MCF 10A (cell line): ENCODE measurements around the gene LRRFIP1. TPM values are rescaled to one million over a fixed set of nuclear protein-coding genes. Genes with fewer than 3 reads are reported as not detected.

Experiments
- BruUV-seq: library from RNA; stranded (reverse); fragments of 400-500 nt; replicated peaks from 2 replicates; lab custom pipeline; 2021; lab: Mats Ljungman, UMichigan
- CTCF ChIA-PET: fragments of 300-600 bp; sonication (Branson Sonifier 250); formaldehyde crosslinking; extraction: SDS; loops from one replicate; lab custom pipeline; 2021; ENCODE audit warnings: antibody characterized with exemption, inconsistent platforms; lab: Yijun Ruan, JAX
- POLR2A ChIA-PET: fragments of 300-600, 350-650 bp; sonication (Branson Sonifier 250); formaldehyde crosslinking; extraction: SDS; loops from one replicate; lab custom pipeline; 2020; ENCODE audit warnings: antibody characterized with exemption, inconsistent platforms; lab: Yijun Ruan, JAX
- DNase-seq: peaks from one replicate; pipeline ENCODE4 v3.0.0-alpha.2; 2018; ENCODE audit not compliant: unreplicated experiment
- H3K27ac Mint-ChIP-seq: one replicate; pipeline ENCODE4 v1.8.0; 2022; ENCODE audit warnings: mild to moderate bottlenecking, low read depth, mixed read lengths; ENCODE audit not compliant: unreplicated experiment
- H3K27me3 Mint-ChIP-seq: one replicate; pipeline ENCODE4 v1.8.0; 2022; ENCODE audit warnings: mixed read lengths; ENCODE audit not compliant: insufficient read depth, unreplicated experiment
- H3K36me3 Mint-ChIP-seq: one replicate; pipeline ENCODE4 v1.8.0; 2022; ENCODE audit warnings: mild to moderate bottlenecking, moderate library complexity, mixed read lengths; ENCODE audit not compliant: insufficient read depth, unreplicated experiment
- H3K4me1 Mint-ChIP-seq: one replicate; pipeline ENCODE4 v1.8.0; 2022; ENCODE audit warnings: mixed read lengths; ENCODE audit not compliant: insufficient read depth, unreplicated experiment
- H3K4me3 Mint-ChIP-seq: one replicate; pipeline ENCODE4 v1.8.0; 2022; ENCODE audit warnings: mild to moderate bottlenecking, moderate library complexity, mixed read lengths; ENCODE audit not compliant: unreplicated experiment
- H3K9me3 Mint-ChIP-seq: one replicate; pipeline ENCODE4 v1.8.0; 2022; ENCODE audit warnings: mixed read lengths; ENCODE audit not compliant: unreplicated experiment
- intact Hi-C: fragments of 100-400 bp; cut with micrococcal nuclease; formaldehyde crosslinking; loops from 2 replicates; pipeline ENCODE4 v1.14.1; 2022
- total RNA-seq: library from RNA; stranded (reverse); gene quantifications from 2 replicates; pipeline ENCODE4 v1.2.3, GENCODE V29; 2022
- TF ChIP-seq, protein P1 (sequence below): fragments of 200-600 bp; IDR thresholded peaks from one replicate; pipeline ENCODE4 v1.8.0; 2022; ENCODE audit warnings: antibody characterized with exemption, mild to moderate bottlenecking; ENCODE audit not compliant: unreplicated experiment

Gene LRRFIP1
- total RNA-seq, 1 experiment from 2014 or later: 197 TPM

DNA sequence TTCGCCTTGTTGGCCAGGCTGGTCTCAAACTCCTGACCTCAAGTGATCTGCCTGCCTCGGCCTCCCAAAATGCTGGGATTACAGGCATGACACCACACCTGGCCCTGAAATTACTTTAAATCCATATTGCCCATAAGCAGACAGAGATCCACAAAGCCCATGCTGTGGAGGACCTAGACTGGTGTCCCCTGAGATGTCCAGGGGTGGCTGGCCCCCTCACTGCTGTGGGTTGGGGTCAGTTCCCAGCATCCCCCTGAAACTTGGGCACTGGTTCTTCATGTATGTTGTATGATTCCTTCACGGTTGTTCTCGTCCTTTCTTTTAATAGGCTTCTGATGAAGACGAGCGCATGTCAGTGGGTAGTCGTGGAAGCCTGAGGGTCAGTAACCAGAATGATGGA, 93.1 kb downstream of the LRRFIP1 start:
- Mint-ChIP-seq H3K4me3 (no peak overlapping the region), H3K27me3 (no peaks in the 10 kb centered on the region), H3K4me1 (peaks cover 18% of the 10 kb centered on the region), H3K36me3 (peaks cover 54% of the 10 kb centered on the region), H3K9me3 (no peaks in the 10 kb centered on the region), H3K27ac (no peak overlapping the region)
- POLR2A ChIA-PET: no interaction called here
- TF ChIP-seq, protein P1, sequence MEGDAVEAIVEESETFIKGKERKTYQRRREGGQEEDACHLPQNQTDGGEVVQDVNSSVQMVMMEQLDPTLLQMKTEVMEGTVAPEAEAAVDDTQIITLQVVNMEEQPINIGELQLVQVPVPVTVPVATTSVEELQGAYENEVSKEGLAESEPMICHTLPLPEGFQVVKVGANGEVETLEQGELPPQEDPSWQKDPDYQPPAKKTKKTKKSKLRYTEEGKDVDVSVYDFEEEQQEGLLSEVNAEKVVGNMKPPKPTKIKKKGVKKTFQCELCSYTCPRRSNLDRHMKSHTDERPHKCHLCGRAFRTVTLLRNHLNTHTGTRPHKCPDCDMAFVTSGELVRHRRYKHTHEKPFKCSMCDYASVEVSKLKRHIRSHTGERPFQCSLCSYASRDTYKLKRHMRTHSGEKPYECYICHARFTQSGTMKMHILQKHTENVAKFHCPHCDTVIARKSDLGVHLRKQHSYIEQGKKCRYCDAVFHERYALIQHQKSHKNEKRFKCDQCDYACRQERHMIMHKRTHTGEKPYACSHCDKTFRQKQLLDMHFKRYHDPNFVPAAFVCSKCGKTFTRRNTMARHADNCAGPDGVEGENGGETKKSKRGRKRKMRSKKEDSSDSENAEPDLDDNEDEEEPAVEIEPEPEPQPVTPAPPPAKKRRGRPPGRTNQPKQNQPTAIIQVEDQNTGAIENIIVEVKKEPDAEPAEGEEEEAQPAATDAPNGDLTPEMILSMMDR: no peak
- no peak for DNase-seq
- CTCF ChIA-PET: interaction anchor here (1.2 kb wide), 1 partner anchor 24 kb away, joined by 5 read pairs; no protein-coding TSS in a partner anchor
- no TSS peak for BruUV-seq
- intact Hi-C loops: no loop called here

DNA sequence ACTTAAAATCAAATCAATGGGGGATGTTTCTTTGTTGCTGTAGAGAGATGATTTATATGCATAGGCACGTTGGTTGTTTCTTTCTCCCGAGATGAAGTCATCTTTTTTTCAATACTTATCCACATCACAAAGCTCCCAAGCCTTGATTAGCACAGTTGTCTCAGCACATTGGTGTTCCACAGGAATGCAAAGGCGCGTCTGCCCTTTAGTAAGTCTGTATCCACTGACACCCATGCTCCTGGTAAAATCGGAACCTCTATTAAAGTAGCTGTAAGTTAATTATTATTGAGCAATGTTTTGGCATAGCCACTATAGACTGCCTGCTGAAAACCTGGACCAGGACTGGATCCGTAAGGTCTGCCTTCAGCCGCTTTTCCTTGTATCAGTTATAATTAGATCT, 93.6 kb downstream of the LRRFIP1 start:
- H3K9me3 Mint-ChIP-seq: no peaks in the 10 kb centered on the region
- ChIA-PET POLR2A (no interaction called here), CTCF (interaction anchor here (1.0 to 1.2 kb wide), 2 partner anchors 11 to 48 kb away, joined by 3 to 5 read pairs; no protein-coding TSS in a partner anchor)
- TF ChIP-seq, protein P1: no peak
- intact Hi-C loops: no loop called here
- H3K4me1 Mint-ChIP-seq: peaks cover 20% of the 10 kb centered on the region
- DNase-seq: no peak
- H3K36me3 Mint-ChIP-seq: peaks cover 58% of the 10 kb centered on the region
- BruUV-seq: no TSS peak
- H3K27ac Mint-ChIP-seq: no peak overlapping the region
- H3K4me3 Mint-ChIP-seq: no peak overlapping the region
- no peaks in the 10 kb centered on the region for H3K27me3 Mint-ChIP-seq

DNA sequence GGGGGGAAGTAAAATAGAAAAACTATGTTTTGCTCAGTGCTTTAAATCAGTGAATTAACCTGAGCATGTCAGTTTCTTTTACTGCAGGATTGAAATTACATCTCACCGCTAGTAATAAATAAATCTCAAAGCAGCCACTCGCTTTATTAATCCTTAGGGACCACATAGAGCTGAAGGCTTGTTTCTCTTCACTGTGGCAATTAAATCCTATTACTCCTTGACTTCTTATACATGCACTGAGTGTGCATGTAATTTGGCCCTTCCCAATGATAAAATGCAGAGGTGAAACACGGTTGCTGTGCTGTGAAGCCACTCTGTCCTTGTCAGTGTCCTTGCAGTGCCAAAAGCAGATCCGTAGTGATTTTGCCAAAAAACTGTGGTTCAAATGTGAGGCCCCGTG, 94.1 kb downstream of the LRRFIP1 start:
- Mint-ChIP-seq H3K9me3 (no peaks in the 10 kb centered on the region), H3K4me1 (peaks cover 20% of the 10 kb centered on the region), H3K36me3 (peaks cover 63% of the 10 kb centered on the region), H3K4me3 (no peak overlapping the region), H3K27me3 (no peaks in the 10 kb centered on the region), H3K27ac (no peak overlapping the region)
- BruUV-seq: no TSS peak
- intact Hi-C loops: no loop called here
- ChIA-PET CTCF (interaction anchor here (0.6 to 1.2 kb wide), 3 partner anchors 10 to 48 kb away, joined by 3 to 5 read pairs (median 5); no protein-coding TSS in a partner anchor), POLR2A (interaction anchor here (15.3 kb wide), 1 partner anchor 26 kb away, joined by 148 read pairs; no protein-coding TSS in a partner anchor)
- DNase-seq: no peak
- TF ChIP-seq, protein P1: no peak

DNA sequence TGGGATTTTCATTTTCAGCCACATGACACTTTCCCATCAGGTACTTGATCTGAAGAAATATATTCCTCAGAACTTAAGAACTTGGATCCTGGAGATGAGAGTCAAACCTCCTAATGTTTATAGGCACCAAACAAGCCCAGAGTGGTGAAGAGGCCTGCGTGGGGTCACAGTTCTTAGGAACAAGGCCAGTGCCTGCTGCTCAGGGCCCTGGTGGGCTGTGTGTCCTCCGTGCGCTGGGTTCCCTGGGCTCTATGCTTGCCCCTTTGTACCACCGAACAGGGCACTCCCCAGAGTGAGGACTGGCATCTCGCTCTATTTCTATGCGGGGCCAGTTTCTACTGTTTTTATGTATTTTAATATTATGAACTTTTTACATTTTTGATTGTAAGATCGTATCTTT, 95.2 kb downstream of the LRRFIP1 start:
- peaks cover 60% of the 10 kb centered on the region for H3K36me3 Mint-ChIP-seq
- no peaks in the 10 kb centered on the region for H3K9me3 Mint-ChIP-seq
- no TSS peak for BruUV-seq
- DNase-seq: no peak
- H3K4me1 Mint-ChIP-seq: peaks cover 23% of the 10 kb centered on the region
- CTCF ChIA-PET: interaction anchor here (0.6 to 1.2 kb wide), 6 partner anchors 9 to 240 kb away, joined by 3 to 5 read pairs (median 4); no protein-coding TSS in a partner anchor
- no peak overlapping the region for H3K27ac Mint-ChIP-seq
- intact Hi-C loops: no loop called here
- no peak overlapping the region for H3K4me3 Mint-ChIP-seq
- POLR2A ChIA-PET: interaction anchor here (0.5 to 15.3 kb wide), 4 partner anchors 9 to 39 kb away, joined by 3 to 148 read pairs (median 4); no protein-coding TSS in a partner anchor
- H3K27me3 Mint-ChIP-seq: no peaks in the 10 kb centered on the region
- TF ChIP-seq, protein P1: no peak
